RKO (cell line): Measurements from ENCODE around the gene KCNQ2.

ENCODE experiments used
- DNase-seq: peaks from one replicate; pipeline ENCODE4 v3.0.0-alpha.2; 2016; ENCODE audit warnings: low spot score

Gene KCNQ2

GRCh38 chr20:63434599-63435378 lies 37.7 kb downstream of the KCNQ2 start:
- DNase-seq, result peak; percentile 83

- DNase-seq, result no peak
Measured at GRCh38 chr20:63433756-63434531, 38.5 kb downstream of the KCNQ2 start.

- DNase-seq, result no peak
Measured at GRCh38 chr20:63433351-63433750, 39.1 kb downstream of the KCNQ2 start.

DNA sequence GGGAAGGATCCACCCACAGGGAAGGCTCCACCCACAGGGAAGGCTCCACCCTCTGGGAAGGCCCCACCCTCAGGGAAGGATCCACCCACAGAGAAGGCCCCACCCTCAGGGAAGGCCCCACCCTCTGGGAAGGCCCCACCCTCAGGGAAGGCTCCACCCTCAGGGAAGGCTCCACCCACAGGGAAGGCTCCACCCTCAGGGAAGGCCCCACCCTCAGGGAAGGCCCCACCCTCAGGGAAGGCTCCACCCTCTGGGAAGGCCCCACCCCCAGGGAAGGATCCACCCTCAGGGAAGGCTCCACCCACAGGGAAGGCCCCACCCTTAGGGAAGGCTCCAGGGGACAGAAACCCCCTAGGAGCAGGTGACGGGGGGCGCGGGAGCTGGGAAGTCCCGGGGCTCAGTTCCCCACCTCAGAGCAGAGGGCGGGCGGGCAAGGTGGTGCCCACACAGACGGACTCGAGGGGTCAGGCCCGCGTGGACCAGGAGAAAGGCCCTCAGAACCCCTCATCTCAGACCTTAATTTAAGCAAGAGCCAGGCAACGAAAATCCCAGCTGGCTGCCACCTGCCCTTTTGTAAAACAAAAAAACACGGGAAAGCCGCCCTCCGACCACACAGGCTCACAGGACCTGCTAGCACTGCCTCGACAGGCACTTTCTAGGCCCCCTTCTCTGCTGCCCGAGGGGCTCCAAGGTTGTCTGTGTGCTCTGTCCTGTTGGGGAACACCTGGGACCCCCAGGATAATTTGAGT lies 39.7 kb downstream of the KCNQ2 start:
- no peak for DNase-seq

DNA sequence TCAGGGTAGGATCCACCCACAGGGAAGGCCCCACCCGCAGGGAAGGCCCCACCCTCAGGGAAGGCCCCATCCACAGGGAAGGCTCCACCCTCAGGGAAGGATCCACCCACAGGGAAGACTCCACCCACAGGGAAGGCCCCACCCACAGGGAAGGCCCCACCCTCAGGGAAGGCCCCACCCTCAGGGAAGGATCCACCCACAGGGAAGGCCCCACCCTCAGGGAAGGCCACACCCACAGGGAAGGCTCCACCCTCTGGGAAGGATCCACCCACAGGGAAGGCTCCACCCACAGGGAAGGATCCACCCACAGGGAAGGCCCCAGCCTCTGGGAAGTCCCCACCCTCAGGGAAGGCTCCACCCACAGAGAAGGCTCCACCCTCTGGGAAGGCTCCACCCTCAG lies 40.5 kb downstream of the KCNQ2 start:
- no peak for DNase-seq

DNA sequence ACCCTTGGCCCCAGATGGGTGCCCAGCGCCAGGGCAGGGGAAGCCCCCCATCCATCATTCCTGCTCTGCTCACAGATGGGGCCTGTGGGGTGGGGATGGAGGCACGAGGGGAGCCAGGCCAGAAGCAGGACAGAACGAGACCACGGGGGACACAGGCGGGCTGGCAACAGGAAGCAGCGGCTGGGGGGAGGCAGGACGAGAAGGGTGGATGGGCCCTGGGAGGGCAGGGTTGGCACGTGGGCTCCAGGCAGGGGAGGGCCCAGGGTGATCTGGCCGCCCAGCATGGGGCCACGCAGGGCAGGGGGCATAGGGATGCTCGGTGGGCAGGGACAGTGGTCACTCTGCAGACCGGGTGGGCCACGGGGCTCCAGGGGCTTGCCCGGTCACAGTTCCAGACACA lies 41.6 kb downstream of the KCNQ2 start:
- no peak for DNase-seq

DNA sequence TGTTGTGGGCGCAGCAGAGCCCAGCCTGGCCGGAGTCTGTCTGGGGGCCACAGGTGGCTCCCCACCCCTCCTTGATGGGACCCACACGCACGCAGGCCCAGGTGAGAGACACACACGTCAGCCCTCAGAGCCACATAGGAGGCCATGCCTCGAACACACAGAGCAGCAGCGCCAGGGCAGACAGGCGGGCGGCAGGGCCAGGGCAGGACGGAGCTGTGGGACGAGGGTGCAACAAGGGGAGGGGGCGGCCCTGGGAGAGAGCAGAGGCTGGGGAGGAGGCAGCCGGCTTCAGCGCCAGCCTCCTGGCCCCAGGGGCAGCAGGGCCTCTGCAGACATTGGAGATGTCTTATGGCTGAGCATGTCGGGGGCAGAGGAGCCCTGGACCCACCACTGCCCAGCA lies 42.5 kb downstream of the KCNQ2 start:
- DNase-seq, result no peak

DNA sequence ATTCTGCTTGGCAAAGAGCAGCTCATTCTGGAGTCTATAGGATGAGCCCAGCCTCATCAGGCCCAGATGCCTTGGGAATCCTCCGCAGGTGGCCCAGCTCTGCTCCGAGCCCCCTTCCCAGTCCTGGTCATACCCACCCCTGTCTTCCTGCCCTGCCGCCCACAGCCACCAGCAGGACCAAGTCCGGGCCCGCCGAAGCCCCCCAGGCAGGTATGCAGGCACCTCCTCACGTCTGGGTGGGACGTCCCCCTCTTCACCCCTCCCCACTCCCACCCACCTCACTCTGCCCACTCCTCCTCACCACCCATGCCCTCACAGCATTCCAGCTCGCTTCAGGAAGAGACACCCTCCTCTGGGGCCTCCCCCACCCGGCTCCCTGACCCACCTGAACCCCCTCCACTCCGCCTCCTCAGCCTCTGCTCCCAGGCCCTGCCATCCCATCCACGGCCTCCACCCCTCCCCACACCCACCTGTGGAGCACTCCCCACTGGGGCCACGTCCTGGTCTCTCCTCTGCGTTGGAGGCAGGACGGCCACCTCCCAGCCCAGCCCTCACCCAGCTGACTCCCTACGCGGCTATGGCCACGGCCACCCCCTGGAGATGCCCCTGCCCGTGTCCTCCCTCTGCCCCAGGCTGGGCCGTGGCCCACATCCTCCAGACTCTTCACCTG lies 43.4 kb downstream of the KCNQ2 start:
- no peak for DNase-seq

DNA sequence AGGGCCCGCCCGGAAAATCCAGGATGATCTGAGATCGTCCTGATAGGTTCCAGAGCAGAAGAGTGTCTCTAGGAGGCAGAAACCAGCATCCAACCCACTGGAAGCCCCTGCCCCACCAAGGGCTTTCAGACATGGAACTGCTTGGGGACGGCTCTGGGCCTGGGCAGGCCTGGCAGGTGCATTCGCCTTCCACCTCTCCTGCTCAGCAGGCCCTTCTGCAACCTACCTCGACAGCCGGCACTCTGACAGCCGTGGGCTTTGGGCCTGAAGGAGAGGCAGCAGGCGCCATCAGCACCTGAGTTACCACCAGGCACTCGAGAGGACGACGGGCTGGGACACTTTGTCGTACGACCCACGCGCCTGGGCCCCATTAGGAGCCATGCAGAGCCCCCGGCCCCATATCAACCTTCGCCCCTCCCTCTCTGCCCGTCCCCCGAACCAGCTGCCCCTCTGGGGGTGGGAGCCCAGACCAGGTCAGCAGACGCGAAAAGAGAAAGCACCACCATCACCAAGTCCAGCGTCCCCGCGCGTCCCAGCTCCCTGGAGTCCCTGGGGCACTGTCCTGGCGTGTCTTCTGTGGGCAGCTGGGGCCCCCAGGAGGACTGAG lies 44.6 kb downstream of the KCNQ2 start:
- no peak for DNase-seq

- DNase-seq, result no peak
Measured at GRCh38 chr20:63427206-63427605, 45.2 kb downstream of the KCNQ2 start.

DNA sequence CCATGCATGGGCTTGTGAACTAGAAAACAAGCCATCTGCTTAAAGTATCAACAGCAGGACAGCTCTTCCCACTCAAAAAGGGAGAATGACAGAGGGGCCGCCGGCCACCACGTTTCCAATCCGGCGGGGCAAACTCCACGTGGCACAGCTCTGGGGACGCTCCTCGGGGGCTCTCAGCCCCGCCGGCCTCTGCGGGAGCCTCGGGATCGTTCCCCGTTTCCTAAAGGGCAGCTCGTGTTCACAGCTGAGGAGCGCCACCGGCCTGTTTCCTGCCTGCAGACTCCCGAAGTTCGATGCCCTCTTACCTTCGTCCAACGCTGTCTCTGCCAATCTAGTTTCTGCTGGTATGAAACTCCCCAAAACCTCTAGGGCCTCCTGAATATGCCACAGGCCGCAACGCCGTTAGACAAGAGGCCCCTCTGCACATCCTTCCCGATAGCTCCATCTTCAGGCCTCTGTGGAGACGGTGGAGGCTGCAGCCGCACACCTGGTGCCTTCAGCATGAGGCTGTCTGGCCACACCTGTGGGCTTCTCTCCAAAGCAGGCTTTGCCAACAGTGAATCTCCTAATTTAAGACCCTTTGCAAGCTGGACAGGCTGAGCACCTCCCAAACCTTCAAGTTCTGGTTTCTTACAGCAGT lies 46.5 kb downstream of the KCNQ2 start:
- no peak for DNase-seq

- no peak for DNase-seq
Measured at GRCh38 chr20:63424613-63425012, 47.8 kb downstream of the KCNQ2 start.

DNA sequence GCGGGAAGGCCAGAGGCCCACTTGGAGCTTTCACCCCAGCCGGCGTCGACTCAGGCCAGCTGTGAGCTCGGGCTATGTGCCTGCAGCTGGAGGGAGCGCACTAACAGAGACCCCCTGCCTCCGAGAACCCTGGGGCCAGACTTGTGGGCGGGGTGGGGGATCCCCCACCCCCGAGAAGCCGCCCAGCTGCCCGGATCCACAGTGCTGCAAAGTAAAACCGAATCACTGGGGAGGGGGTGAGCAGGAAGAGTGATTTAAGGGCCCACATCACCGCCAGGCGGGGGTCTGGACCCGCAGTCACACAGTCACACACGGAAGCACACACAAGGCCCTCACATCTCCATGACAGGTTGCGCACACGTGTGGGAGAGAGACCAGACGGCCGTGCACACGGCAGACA lies 48.7 kb downstream of the KCNQ2 start:
- no peak for DNase-seq

DNA sequence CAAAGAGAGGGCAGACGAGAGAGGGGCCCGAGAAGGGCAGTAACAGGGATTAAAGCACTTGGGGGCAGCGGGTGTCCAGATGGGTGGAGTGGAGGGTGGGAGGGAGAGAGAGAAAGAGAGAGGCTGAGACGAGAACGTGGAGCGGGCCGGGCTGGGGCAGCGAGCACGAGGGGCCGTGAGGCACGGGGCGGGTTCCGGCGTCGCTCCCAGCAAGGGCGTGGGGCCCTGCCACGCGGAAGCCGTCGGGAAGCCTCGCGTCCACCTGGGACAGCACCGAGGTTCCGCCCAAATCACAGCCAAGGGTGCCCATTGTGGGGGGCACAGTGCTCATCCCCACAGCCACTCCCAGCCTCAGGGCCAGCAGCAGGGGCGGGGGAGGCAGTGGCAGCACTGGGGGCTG lies 49.8 kb downstream of the KCNQ2 start:
- no peak for DNase-seq

DNA sequence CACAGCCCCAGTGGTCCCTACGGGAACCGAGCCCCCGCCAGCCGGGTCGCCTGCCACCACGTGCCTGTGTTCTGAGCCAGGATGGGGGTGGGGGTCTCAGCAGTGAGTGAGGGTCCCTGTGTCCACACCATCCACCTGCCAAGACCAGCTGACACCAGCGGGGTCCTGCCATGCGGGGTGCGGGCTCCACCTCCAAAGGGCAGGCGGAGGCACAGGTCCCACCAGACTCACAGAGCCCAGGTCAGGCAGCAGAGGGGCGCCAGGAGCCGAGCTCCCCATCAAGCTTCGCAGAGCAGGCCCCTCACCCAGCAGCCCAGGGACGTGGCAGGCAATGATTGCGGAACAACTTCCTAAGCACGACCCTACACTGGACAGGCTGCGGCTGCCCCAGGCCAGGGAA lies 50.5 kb downstream of the KCNQ2 start:
- no peak for DNase-seq

DNA sequence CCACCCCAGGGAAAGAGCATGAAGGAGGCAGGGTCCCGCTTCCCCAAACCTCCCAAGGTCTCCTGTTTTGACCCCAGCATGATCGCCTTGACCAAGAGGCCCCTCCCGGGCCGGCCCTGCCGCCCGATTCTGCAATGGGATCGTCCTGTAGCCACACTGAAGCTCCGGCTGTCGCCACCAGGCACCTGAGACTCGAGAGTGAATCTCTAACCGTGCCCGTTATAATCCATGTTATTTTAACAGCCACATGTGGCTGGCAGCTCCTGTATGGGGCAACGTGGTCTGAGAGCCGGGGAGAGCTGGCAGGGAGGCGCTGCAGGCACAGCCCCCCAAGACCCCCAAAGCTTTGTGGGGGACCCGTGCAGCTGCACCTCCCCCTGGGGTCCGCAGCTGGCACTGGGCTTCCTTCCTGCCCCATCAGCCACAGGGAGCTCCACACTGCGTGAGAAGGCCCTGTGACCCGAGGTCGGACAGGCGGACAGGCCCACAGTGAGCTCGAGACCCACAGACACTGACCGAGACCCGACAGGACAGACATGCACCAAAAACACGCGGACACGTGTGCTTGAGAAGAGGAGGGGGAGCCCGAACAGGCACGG lies 51.3 kb downstream of the KCNQ2 start:
- no peak for DNase-seq

DNA sequence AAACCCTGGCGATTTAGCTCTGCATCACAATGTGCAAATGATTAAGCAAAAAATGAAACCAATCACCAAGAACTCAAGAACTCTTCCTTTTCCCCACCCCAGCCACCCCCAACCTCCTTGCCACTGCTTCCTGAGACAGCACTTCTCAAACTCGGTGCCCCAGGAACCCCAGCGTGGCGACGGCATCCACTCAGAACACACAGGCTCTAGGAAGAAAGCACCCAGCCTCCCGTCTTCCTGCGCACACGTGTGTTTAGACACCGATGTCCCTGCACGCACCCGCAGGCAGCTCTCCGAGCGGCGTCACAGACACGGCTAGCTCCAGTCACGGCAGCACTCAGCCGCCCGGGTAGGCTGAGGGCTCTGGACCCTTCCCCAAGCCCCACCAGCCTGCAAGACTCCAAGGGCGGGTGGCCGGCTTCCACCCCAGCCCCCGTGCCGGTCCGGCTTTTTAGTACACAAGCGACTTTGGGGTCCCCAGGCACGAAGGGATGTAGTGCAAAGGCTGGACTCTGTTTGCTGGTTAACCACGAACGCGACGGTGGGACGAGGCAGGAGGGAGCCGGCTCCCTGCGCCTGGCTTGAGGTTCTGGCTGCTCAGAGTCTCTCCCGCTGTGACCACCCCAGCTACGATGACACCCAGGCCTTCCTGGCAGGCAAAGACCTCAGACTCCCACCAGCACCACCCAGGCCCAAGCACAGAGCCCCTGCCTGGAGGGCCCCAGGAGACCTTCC lies 51.9 kb downstream of the KCNQ2 start:
- no peak for DNase-seq

GRCh38 chr20:63419299-63419698 lies 53.2 kb downstream of the KCNQ2 start:
- DNase-seq, result no peak

DNA sequence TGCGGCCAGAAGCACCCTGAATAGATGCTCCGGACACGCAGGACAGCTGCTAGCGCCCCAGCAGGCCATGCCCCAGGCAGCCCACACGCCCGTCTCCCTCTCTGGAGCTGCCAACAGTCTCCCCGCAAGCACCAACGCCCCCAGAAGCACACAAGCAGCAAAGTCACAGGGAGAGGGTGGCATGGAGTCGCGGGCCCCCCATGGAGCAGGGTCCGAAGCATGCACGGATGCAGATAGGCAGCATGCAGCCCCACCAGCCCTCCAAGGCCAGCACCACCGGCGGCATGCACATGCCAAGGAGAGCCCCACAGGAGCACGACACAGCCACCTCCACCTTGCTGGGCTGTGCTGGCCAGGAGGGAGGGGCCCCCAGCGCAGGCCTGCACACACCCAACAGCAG lies 53.8 kb downstream of the KCNQ2 start:
- no peak for DNase-seq

DNA sequence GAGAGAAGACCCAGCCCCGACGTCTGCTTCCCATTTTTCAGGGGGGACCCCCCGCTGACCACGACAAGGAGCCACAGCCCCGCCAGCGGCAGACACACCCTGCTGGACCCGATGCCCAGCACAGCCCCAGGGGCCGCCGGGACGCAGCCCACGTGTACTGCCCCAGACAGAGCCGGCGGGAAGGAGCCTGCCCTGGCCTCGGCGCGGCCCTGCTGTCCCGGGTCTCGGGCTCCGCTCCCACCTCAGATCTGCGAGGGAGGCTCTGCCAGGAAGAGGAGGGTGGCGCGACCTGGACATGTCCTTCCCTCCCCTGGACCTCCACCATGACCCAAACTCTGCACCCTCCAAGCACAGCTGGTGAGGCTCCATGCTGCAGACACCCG lies 54.7 kb downstream of the KCNQ2 start:
- DNase-seq, result no peak
